ENCODE measurements around the gene RPS3A.

RPS3A gene

GRCh38 chr4:151094290-151094751 is 5.1 kb upstream of the RPS3A start:
- Histone ChIP-seq H3K9ac (ENCODE audit: low read length) (no peak overlapping the region), H3K79me2 (ENCODE audit: insufficient read depth, low read length) (no peaks in the 10 kb centered on the region), H3K4me2 (ENCODE audit: low read depth, low read length, poor library complexity, severe bottlenecking) (no peak overlapping the region)

GRCh38 chr4:151095142-151095541 is 4.3 kb upstream of the RPS3A start:
- Histone ChIP-seq H3K27me3 (ENCODE audit: low read length) (no peaks in the 10 kb centered on the region), H2AFZ (ENCODE audit: low read depth, low read length, severe bottlenecking) (no peak overlapping the region), H4K20me1 (ENCODE audit: low read depth, low read length) (no peaks in the 10 kb centered on the region; the same call in 1 of the 2 replicates), H3K4me3 (ENCODE audit: insufficient read depth, low read length, poor library complexity, severe bottlenecking) (no peak overlapping the region), H3K36me3 (ENCODE audit: low read length) (peaks cover 4% of the 10 kb centered on the region; the same call in 1 of the 2 replicates), H3K9me3 (ENCODE audit: insufficient read depth, low read length) (no peaks in the 10 kb centered on the region), H3K27ac (ENCODE audit: low read depth, low read length) (no peak overlapping the region), H3K4me2 (ENCODE audit: low read depth, low read length, poor library complexity, severe bottlenecking) (no peak overlapping the region), H3K79me2 (ENCODE audit: insufficient read depth, low read length) (peaks cover 7% of the 10 kb centered on the region), H3F3A (ENCODE audit: insufficient read depth) (peaks cover 6% of the 10 kb centered on the region; the same call in 1 of the 2 replicates), H3K9ac (ENCODE audit: low read length) (no peak overlapping the region), H3K9me2 (replicated peaks; ENCODE audit: insufficient read depth, low read length) (no peaks in the 10 kb centered on the region)
- TF ChIP-seq CTCF (IDR thresholded peaks at IDR 0.05; ENCODE audit: insufficient read depth, low read length, poor library complexity, severe bottlenecking): no peak
- no peak for TF ChIP-seq EZH2phosphoT487 (conservative IDR thresholded peaks at IDR 0.05; ENCODE audit: low read length)

More at GRCh38 chr4:151094290-151094751, 5.1 kb upstream of the RPS3A start:
- no peaks in the 10 kb centered on the region for H3K27me3 ChIP-seq (ENCODE audit: low read length)
- H2AFZ ChIP-seq (ENCODE audit: low read depth, low read length, severe bottlenecking): no peak overlapping the region
- no peaks in the 10 kb centered on the region for H4K20me1 ChIP-seq (ENCODE audit: low read depth, low read length)
- H3K4me3 ChIP-seq (ENCODE audit: insufficient read depth, low read length, poor library complexity, severe bottlenecking): no peak overlapping the region
- peaks cover 3% of the 10 kb centered on the region; the same call in 1 of the 2 replicates for H3F3A ChIP-seq (ENCODE audit: insufficient read depth)
- no peak overlapping the region for H3K27ac ChIP-seq (ENCODE audit: low read depth, low read length)
- no peaks in the 10 kb centered on the region for H3K36me3 ChIP-seq (ENCODE audit: low read length)
- no peaks in the 10 kb centered on the region for H3K9me3 ChIP-seq (ENCODE audit: insufficient read depth, low read length)
- TF ChIP-seq CTCF (IDR thresholded peaks at IDR 0.05; ENCODE audit: insufficient read depth, low read length, poor library complexity, severe bottlenecking): no peak
- no peak for TF ChIP-seq EZH2phosphoT487 (conservative IDR thresholded peaks at IDR 0.05; ENCODE audit: low read length)
- H3K9me2 ChIP-seq (replicated peaks; ENCODE audit: insufficient read depth, low read length): no peaks in the 10 kb centered on the region

- TF ChIP-seq CTCF (IDR thresholded peaks at IDR 0.05; ENCODE audit: insufficient read depth, low read length, poor library complexity, severe bottlenecking) (no peak), EZH2phosphoT487 (conservative IDR thresholded peaks at IDR 0.05; ENCODE audit: low read length) (no peak)
- Histone ChIP-seq H3K27ac (ENCODE audit: low read depth, low read length) (no peak overlapping the region), H3K36me3 (ENCODE audit: low read length) (peaks cover 29% of the 10 kb centered on the region), H2AFZ (ENCODE audit: low read depth, low read length, severe bottlenecking) (no peak overlapping the region), H3K4me3 (ENCODE audit: insufficient read depth, low read length, poor library complexity, severe bottlenecking) (no peak overlapping the region), H3K9me3 (ENCODE audit: insufficient read depth, low read length) (no peaks in the 10 kb centered on the region), H3K9me2 (replicated peaks; ENCODE audit: insufficient read depth, low read length) (no peaks in the 10 kb centered on the region), H3K4me2 (ENCODE audit: low read depth, low read length, poor library complexity, severe bottlenecking) (no peak overlapping the region), H3K9ac (ENCODE audit: low read length) (no peak overlapping the region), H3K79me2 (ENCODE audit: insufficient read depth, low read length) (peaks cover 33% of the 10 kb centered on the region), H3F3A (ENCODE audit: insufficient read depth) (peaks cover 26% of the 10 kb centered on the region), H4K20me1 (ENCODE audit: low read depth, low read length) (peaks cover 24% of the 10 kb centered on the region), H3K27me3 (ENCODE audit: low read length) (no peaks in the 10 kb centered on the region)
Measured at GRCh38 chr4:151097759-151098158, 1.7 kb upstream of the RPS3A start.
